ENCODE results near the gene BAHD1.

BAHD1 gene

GRCh38 chr15:40489274-40490175, 48.8 kb downstream of the BAHD1 start:
- in situ Hi-C loops (cut with MboI; ENCODE audit: low sequenced_read_pairs): no loop called here

DNA sequence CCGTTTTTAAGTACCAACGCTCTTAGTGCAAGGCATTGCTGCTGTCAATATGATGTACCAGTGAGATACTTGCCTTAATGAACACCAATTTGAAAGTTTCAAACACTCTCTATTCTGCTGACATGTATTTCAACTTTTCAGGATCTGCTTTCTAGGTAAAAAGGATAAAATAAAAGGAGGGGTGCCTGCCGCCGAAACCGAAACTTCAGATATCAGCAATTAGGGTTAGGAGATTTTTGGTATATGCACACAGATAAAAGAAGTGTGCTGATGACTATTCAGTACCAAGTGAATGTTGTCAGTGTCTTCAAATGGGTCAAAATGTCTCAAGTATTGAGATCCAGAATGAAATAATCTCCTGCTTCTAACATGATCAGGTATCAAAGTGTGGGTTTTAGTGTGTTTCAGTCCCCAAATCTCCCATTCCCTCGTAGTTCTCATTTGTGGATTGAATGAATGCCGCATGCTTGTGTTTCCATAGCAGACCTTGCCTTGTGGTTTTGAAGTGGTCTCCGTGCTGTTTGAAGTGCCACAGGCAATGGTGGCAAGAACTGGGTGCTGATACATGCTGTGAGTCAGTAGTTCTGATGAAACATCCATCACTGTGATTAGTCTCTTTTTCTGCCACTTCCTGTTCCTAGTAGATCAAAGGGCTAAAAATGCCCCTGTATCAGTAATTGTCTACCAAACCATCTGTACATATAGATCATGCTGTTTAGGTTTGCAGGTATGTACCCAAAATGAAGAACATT, 52.5 kb downstream of the BAHD1 start:
- in situ Hi-C loops (cut with MboI; ENCODE audit: low sequenced_read_pairs): no loop called here

DNA sequence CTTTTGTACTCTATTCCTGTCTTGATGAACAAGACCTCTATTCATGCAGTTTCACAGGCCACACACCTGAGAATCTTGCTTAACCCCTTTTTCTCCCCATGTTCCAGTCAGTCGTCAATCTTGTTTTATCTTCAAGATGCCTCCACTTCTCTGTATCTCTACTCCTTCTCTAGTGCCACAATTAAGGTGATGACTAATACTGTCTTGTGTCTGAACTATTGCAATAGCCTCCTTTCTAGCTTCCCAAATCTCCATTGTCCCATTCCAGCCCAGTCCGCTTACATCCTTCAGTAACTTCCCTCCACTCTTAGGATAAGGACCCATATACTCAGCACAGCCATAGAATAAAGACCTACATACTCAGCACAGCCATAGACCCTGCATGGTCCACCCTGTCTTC, 54.8 kb downstream of the BAHD1 start:
- in situ Hi-C loops (cut with MboI; ENCODE audit: low sequenced_read_pairs): no loop called here

DNA sequence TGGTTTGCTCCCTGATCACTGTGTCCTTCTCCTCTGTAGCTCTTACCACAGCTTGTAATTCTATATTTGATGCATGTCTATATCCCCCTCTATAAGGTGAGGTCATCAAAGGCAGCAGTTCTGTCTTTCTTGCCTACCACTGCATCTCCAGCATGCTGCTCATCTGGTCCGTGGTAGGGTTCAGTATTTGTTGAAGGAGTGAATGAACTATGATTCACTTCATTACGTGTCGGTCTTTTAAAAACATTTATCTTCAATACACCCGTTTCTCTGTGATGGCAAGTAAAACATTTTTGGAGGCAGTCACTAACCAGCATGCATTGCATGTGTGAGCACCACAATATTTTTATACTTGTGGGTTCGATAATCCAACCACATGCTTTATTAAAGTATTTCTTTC, 57.7 kb downstream of the BAHD1 start:
- in situ Hi-C loops (cut with MboI; ENCODE audit: low sequenced_read_pairs): no loop called here

DNA sequence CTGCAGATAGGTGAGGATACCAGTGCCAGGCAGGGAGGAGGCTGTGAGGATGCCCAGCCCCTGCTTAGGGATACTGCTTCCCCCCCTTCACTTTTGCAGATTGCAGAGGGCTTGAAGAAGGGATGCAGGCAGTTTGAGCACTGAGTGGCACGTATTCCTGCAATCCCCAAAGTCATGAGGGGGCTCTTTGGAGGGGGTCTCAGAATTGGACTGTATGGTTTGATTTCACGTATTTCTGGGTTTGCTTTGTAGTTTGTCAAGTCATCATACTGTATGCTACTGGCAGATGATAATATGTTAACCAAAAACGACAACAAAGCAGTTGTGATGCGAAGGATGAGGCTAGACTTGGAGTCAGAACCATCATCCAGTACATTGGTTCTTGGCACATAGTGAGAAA, 58.1 kb downstream of the BAHD1 start:
- in situ Hi-C loops (cut with MboI; ENCODE audit: low sequenced_read_pairs): no loop called here

GRCh38 chr15:40499931-40500330, 59.2 kb downstream of the BAHD1 start:
- in situ Hi-C loops (cut with MboI; ENCODE audit: low sequenced_read_pairs): no loop called here

- in situ Hi-C loops (cut with MboI; ENCODE audit: low sequenced_read_pairs): no loop called here
These were observed 60.0 kb downstream of the BAHD1 start for GRCh38 chr15:40500568-40501330.

GRCh38 chr15:40501487-40501886, 60.7 kb downstream of the BAHD1 start:
- in situ Hi-C loops (cut with MboI; ENCODE audit: low sequenced_read_pairs): no loop called here

GRCh38 chr15:40506964-40507571, 66.3 kb downstream of the BAHD1 start:
- in situ Hi-C loops (cut with MboI; ENCODE audit: low sequenced_read_pairs): no loop called here

GRCh38 chr15:40508216-40508615, 67.5 kb downstream of the BAHD1 start:
- in situ Hi-C loops (cut with MboI; ENCODE audit: low sequenced_read_pairs): no loop called here

- in situ Hi-C loops (cut with MboI; ENCODE audit: low sequenced_read_pairs): no loop called here
These were observed 69.4 kb downstream of the BAHD1 start for GRCh38 chr15:40510201-40510600.

- in situ Hi-C loops (cut with MboI; ENCODE audit: low sequenced_read_pairs): no loop called here
These were observed 70.3 kb downstream of the BAHD1 start for GRCh38 chr15:40511093-40511471.

- in situ Hi-C loops (cut with MboI; ENCODE audit: low sequenced_read_pairs): no loop called here
These were observed 70.8 kb downstream of the BAHD1 start for GRCh38 chr15:40511472-40512133.

DNA sequence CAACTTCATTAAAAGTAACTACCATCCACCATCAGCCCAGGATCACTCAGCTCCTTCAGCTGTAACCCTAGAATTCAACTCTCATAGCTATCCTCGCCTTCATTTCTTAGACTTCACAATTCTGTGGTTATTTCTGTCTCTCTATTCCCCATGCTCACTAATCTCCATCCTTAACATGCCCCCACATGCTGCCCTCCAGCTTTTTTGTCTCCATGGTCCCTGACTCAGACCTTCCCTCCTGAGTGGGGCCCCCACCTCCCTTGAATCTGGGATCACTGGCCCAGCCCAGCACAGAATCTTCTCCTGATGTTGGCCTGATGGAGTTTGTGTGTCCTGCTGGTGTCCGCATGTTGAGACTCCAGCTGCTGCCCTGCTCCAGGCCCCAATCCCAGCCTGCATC, 71.7 kb downstream of the BAHD1 start:
- in situ Hi-C loops (cut with MboI; ENCODE audit: low sequenced_read_pairs): no loop called here

DNA sequence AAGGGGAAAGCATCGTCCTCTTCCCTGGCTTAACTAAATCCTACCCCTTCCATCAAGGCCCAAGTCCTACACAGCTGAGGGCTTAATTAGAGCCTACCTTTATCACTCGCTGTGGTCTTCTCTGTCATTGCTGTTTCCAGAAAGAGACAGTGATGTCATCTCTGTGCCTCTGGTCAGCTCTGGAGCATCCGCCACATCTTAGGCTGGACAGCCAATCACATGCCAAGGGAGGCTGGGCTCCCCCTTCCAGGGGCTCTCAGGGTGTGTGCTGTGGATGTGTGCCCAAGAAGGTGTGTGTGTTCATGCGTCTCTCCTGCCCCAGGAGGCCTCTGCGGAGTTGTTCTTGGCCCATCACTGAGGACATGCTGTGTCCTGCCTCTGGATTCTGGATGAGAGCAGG, 72.9 kb downstream of the BAHD1 start:
- in situ Hi-C loops (cut with MboI; ENCODE audit: low sequenced_read_pairs): no loop called here

GRCh38 chr15:40516322-40516721, 75.6 kb downstream of the BAHD1 start:
- in situ Hi-C loops (cut with MboI; ENCODE audit: low sequenced_read_pairs): no loop called here

All from HL-60/S4 (cell line).